LNCAP (cell line): ENCODE measurements around the gene IGF1R.
A peak's percentile ranks its signal among the peaks of the same experiment; 100 is the strongest.

ENCODE experiments used
- CTCF ChIP-seq: fragments of 450-650 bp; IDR thresholded peaks from 2 replicates; pipeline ENCODE4 v1.5.1; 2017; ENCODE audit warnings: mild to moderate bottlenecking

The IGF1R gene

GRCh38 chr15:98777426-98777825 lies 129.1 kb downstream of the IGF1R start:
- no peak for TF ChIP-seq CTCF

- TF ChIP-seq CTCF, result no peak
Observed at GRCh38 chr15:98778263-98778959, 130.1 kb downstream of the IGF1R start.

GRCh38 chr15:98778960-98779359 lies 130.6 kb downstream of the IGF1R start:
- no peak for TF ChIP-seq CTCF

GRCh38 chr15:98779463-98780071 lies 131.2 kb downstream of the IGF1R start:
- peak; percentile 95 for TF ChIP-seq CTCF

- TF ChIP-seq CTCF, result no peak
Observed at GRCh38 chr15:98781838-98782237, 133.5 kb downstream of the IGF1R start.

- no peak for TF ChIP-seq CTCF
Observed at GRCh38 chr15:98782801-98783200, 134.5 kb downstream of the IGF1R start.

GRCh38 chr15:98785431-98785806 lies 137.1 kb downstream of the IGF1R start:
- no peak for TF ChIP-seq CTCF
